Measurements from ENCODE around the gene CGB3.

DNA sequence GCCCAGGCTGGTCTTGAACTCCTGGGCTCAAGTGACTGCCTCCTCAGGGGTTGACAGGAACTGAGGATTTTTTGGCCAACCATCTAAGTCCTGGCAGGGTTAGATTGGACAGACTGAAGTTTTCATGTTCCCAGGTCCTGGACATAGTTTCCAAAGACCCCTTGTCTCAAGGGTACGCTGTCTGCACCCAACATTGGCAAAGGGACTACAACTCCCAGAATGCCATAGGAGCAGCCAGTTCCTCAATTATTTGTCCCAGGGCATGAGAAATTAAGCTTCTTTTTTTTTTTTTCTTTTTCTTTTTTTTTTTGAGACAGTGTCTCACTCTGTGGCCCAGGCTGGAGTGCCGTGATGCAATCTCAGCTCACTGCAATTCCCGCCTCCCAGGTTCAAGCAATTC lies 37.9 kb downstream of the CGB3 start:
- TF ChIP-seq POLR2AphosphoS5 (IDR thresholded peaks at IDR 0.05; ENCODE audit: low read depth, low read length) (no peak), TAF1 (IDR thresholded peaks at IDR 0.05; ENCODE audit: borderline replicate concordance, insufficient read depth, low read length) (no peak), SIN3A (IDR thresholded peaks at IDR 0.05; ENCODE audit: borderline replicate concordance, insufficient read depth, low read length) (no peak), FOXP2 (optimal IDR thresholded peaks at IDR 0.05; ENCODE audit: borderline replicate concordance, extremely low read depth, extremely low read length, insufficient read depth) (no peak)
- TF ChIP-seq, protein P1, sequence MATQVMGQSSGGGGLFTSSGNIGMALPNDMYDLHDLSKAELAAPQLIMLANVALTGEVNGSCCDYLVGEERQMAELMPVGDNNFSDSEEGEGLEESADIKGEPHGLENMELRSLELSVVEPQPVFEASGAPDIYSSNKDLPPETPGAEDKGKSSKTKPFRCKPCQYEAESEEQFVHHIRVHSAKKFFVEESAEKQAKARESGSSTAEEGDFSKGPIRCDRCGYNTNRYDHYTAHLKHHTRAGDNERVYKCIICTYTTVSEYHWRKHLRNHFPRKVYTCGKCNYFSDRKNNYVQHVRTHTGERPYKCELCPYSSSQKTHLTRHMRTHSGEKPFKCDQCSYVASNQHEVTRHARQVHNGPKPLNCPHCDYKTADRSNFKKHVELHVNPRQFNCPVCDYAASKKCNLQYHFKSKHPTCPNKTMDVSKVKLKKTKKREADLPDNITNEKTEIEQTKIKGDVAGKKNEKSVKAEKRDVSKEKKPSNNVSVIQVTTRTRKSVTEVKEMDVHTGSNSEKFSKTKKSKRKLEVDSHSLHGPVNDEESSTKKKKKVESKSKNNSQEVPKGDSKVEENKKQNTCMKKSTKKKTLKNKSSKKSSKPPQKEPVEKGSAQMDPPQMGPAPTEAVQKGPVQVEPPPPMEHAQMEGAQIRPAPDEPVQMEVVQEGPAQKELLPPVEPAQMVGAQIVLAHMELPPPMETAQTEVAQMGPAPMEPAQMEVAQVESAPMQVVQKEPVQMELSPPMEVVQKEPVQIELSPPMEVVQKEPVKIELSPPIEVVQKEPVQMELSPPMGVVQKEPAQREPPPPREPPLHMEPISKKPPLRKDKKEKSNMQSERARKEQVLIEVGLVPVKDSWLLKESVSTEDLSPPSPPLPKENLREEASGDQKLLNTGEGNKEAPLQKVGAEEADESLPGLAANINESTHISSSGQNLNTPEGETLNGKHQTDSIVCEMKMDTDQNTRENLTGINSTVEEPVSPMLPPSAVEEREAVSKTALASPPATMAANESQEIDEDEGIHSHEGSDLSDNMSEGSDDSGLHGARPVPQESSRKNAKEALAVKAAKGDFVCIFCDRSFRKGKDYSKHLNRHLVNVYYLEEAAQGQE (IDR thresholded peaks at IDR 0.05; ENCODE audit: insufficient read depth in 1 of 2, low read depth in 2 of 2, low read length in 2 of 2) = no peak

Measured in PFSK-1 (cell line).